ENCODE results near the gene C14orf180. TPM values are rescaled to one million over a fixed set of nuclear protein-coding genes. Genes with fewer than 3 reads are reported as not detected.

The C14orf180 gene
- polyA plus RNA-seq, 1 donor (not counting 4 experiments of a cell fraction or from before 2014, with no cell fraction given): not detected

GRCh38 chr14:104563742-104564615, 15.6 kb upstream of the C14orf180 start:
- dilution Hi-C loops (cut with MboI; ENCODE audit: extremely low pct_ligation_motif_present, low sequenced_read_pairs): no loop called here
- no peak for TF ChIP-seq EZH2 (IDR thresholded peaks at IDR 0.05; ENCODE audit: low read length)
- peak; percentile 54 to 94 (median 91) for TF ChIP-seq CTCF (optimal IDR thresholded peaks at IDR 0.05 in 1 of 3, IDR thresholded peaks at IDR 0.05 in 1 of 3, conservative IDR thresholded peaks at IDR 0.05 in 1 of 3; ENCODE audit: extremely low read depth in 1 of 3, insufficient read depth in 2 of 3, low read length in 3 of 3)
- H3K4me2 ChIP-seq (ENCODE audit: control insufficient read depth, extremely low read depth, insufficient read depth, low read depth, low read length): no peak overlapping the region
- H3K4me1 ChIP-seq (ENCODE audit: control insufficient read depth, extremely low read depth, insufficient read depth, low read length): no peaks in the 10 kb centered on the region
- DNase-seq (ENCODE audit: low read depth, low spot score) (no peak), FAIRE-seq (no peak)
- peaks cover 59% of the 10 kb centered on the region for H3K27me3 ChIP-seq (ENCODE audit: control insufficient read depth, extremely low read depth, insufficient read depth, low read length)
- H3K4me3 ChIP-seq (ENCODE audit: control insufficient read depth in 2 of 3, extremely low read depth in 1 of 3, insufficient read depth in 2 of 3, low read depth in 1 of 3, low read length in 3 of 3): no peak overlapping the region
- H2AFZ ChIP-seq (ENCODE audit: control insufficient read depth, low read length): no peak overlapping the region
- H3K79me2 ChIP-seq (ENCODE audit: control insufficient read depth, insufficient read depth, low read length): no peaks in the 10 kb centered on the region
- no peaks in the 10 kb centered on the region for H3K36me3 ChIP-seq (ENCODE audit: control insufficient read depth in 2 of 2, extremely low read depth in 1 of 2, insufficient read depth in 2 of 2, low read length in 2 of 2)
- H3K27ac ChIP-seq (ENCODE audit: control insufficient read depth, insufficient read depth, low read length): no peak overlapping the region
- no peak overlapping the region for H3K9ac ChIP-seq (ENCODE audit: control insufficient read depth, extremely low read depth, insufficient read depth, low read length)
- no peaks in the 10 kb centered on the region for H3K9me3 ChIP-seq (ENCODE audit: control insufficient read depth, low read depth, low read length)
- H3K9me1 ChIP-seq (ENCODE audit: control insufficient read depth, extremely low read depth, insufficient read depth, low read length): no peaks in the 10 kb centered on the region
- no peaks in the 10 kb centered on the region for H4K20me1 ChIP-seq (ENCODE audit: control insufficient read depth, extremely low read depth, insufficient read depth, low read length)

- Histone ChIP-seq H3K79me2 (ENCODE audit: control insufficient read depth, insufficient read depth, low read length) (no peaks in the 10 kb centered on the region), H3K9ac (ENCODE audit: control insufficient read depth, extremely low read depth, insufficient read depth, low read length) (no peak overlapping the region), H3K4me2 (ENCODE audit: control insufficient read depth, extremely low read depth, insufficient read depth, low read depth, low read length) (no peak overlapping the region), H3K9me1 (ENCODE audit: control insufficient read depth, extremely low read depth, insufficient read depth, low read length) (no peaks in the 10 kb centered on the region), H3K4me1 (ENCODE audit: control insufficient read depth, extremely low read depth, insufficient read depth, low read length) (no peaks in the 10 kb centered on the region), H3K27ac (ENCODE audit: control insufficient read depth, insufficient read depth, low read length) (no peak overlapping the region), H3K27me3 (ENCODE audit: control insufficient read depth, extremely low read depth, insufficient read depth, low read length) (peaks cover 63% of the 10 kb centered on the region), H3K9me3 (ENCODE audit: control insufficient read depth, low read depth, low read length) (no peaks in the 10 kb centered on the region), H3K4me3 (ENCODE audit: control insufficient read depth in 2 of 3, extremely low read depth in 1 of 3, insufficient read depth in 2 of 3, low read depth in 1 of 3, low read length in 3 of 3) (no peak overlapping the region), H3K36me3 (ENCODE audit: control insufficient read depth in 2 of 2, extremely low read depth in 1 of 2, insufficient read depth in 2 of 2, low read length in 2 of 2) (no peaks in the 10 kb centered on the region), H4K20me1 (ENCODE audit: control insufficient read depth, extremely low read depth, insufficient read depth, low read length) (no peaks in the 10 kb centered on the region), H2AFZ (ENCODE audit: control insufficient read depth, low read length) (no peak overlapping the region)
- dilution Hi-C loops (cut with MboI; ENCODE audit: extremely low pct_ligation_motif_present, low sequenced_read_pairs): no loop called here
- no peak for TF ChIP-seq EZH2 (IDR thresholded peaks at IDR 0.05; ENCODE audit: low read length)
- no peak for TF ChIP-seq CTCF (optimal IDR thresholded peaks at IDR 0.05 in 1 of 3, IDR thresholded peaks at IDR 0.05 in 1 of 3, conservative IDR thresholded peaks at IDR 0.05 in 1 of 3; ENCODE audit: extremely low read depth in 1 of 3, insufficient read depth in 2 of 3, low read length in 3 of 3)
- FAIRE-seq (no peak), DNase-seq (ENCODE audit: low read depth, low spot score) (no peak)
These were observed 14.6 kb upstream of the C14orf180 start for GRCh38 chr14:104564744-104565679.
